HCT116 (cell line): ENCODE results near the gene KCNK2. TPM values are rescaled to one million over a fixed set of nuclear protein-coding genes. Genes with fewer than 3 reads are reported as not detected.
"Not testable (repeated sequence)": the region's sequence is repeated elsewhere in the genome, so short reads cannot be mapped to it uniquely, and the experiment has no call there.

ENCODE experiments used
- ATAC-seq: fragments of 200-7000 bp; cut with Tn5 transposase; 2 replicates; pipeline ENCODE4 v1.9.1; 2020; ENCODE audit warnings: mild to moderate bottlenecking, moderate library complexity
- BruUV-seq: library from RNA; stranded (reverse); fragments of 400-500 nt; replicated peaks from 2 replicates; lab custom pipeline; 2021; lab: Mats Ljungman, UMichigan
- CTCF ChIA-PET: fragments of 300-600 bp; sonication (Branson Sonifier 250); formaldehyde crosslinking; loops from one replicate; lab custom pipeline; 2021; ENCODE audit warnings: antibody characterized with exemption; lab: Charles Lee
- POLR2A ChIA-PET: fragments of 300-600, 350-600 bp; sonication (Branson Sonifier 250); formaldehyde crosslinking; loops from one replicate; lab custom pipeline; 2021; ENCODE audit warnings: antibody characterized with exemption; lab: Charles Lee
- RAD21 ChIA-PET, 2 experiments: fragments of 300-600 bp; sonication (Branson Sonifier 250); formaldehyde crosslinking; loops; one replicate each; lab custom pipeline; 2023; ENCODE audit warnings: low total read pairs in 2 of 2; ENCODE audit not compliant: uncharacterized antibody in 2 of 2, unreplicated experiment in 2 of 2, low non-redundant PET in 1 of 2; lab: Charles Lee
- DNase-seq: peaks from one replicate; pipeline ENCODE4 v3.0.0-alpha.2; 2010; ENCODE audit warnings: low read depth, low spot score
- H2AFZ ChIP-seq: fragments of 200-600 bp; shearing (Covaris generic), sonication (generic); 2 replicates; pipeline ENCODE4 v1.6.1; 2017; ENCODE audit warnings: low read depth, mixed run types, mixed read lengths, antibody characterized with exemption, low read length; ENCODE audit not compliant: poor library complexity, severe bottlenecking
- H3K27ac ChIP-seq: 2 replicates; pipeline ENCODE4 v1.5.1; 2012; ENCODE audit warnings: low read depth, low read length
- H3K27me3 ChIP-seq: fragments of 200-600 bp; sonication (generic); 2 replicates; pipeline ENCODE4 v1.6.1; 2016; ENCODE audit warnings: mixed run types, low read length, mixed read lengths; ENCODE audit not compliant: insufficient read depth
- H3K36me3 ChIP-seq, 2 experiments: fragments of 200-500 bp in 1 of 2; fragments of 200-600 bp in 1 of 2; sonication (Bioruptor generic) in 1 of 2; sonication (generic) in 1 of 2; 2 replicates each; pipeline versions ENCODE4 v1.5.1 to v1.6.1; 2014 to 2016; ENCODE audit warnings: low read length in 2 of 2, inconsistent platforms in 1 of 2, mixed read lengths in 1 of 2, mixed run types in 1 of 2; ENCODE audit not compliant: insufficient read depth in 2 of 2, control insufficient read depth in 1 of 2
- H3K4me1 ChIP-seq, 2 experiments: fragments of 200-600 bp in 1 of 2; sonication (generic) in 1 of 2; 2 replicates each; pipeline versions ENCODE4 v1.5.1 to v1.6.1; 2012 to 2017; ENCODE audit warnings: low read length in 2 of 2, inconsistent platforms in 1 of 2, mild to moderate bottlenecking in 1 of 2, mixed read lengths in 1 of 2, mixed run types in 1 of 2, moderate library complexity in 1 of 2; ENCODE audit not compliant: insufficient read depth in 2 of 2, control insufficient read depth in 1 of 2
- H3K4me2 ChIP-seq: fragments of 200-600 bp; sonication (generic); 2 replicates; pipeline ENCODE4 v1.6.1; 2017; ENCODE audit warnings: mixed run types, low read length, mixed read lengths
- H3K4me3 ChIP-seq, 2 experiments: fragments of 200-600 bp in 1 of 2; sonication (generic) in 1 of 2; replicated peaks in 1 of 2; 2 replicates each; pipeline ENCODE4 v1.5.1; 2011 to 2016; ENCODE audit warnings: low read length in 2 of 2, control low read depth in 1 of 2, low read depth in 1 of 2, mild to moderate bottlenecking in 1 of 2, mixed read lengths in 1 of 2, mixed run types in 1 of 2
- H3K79me2 ChIP-seq: fragments of 200-600 bp; sonication (generic); 2 replicates; pipeline ENCODE4 v1.6.1; 2017; ENCODE audit warnings: mild to moderate bottlenecking, mixed run types, low read length, moderate library complexity, mixed read lengths; ENCODE audit not compliant: insufficient read depth
- H3K9ac ChIP-seq: fragments of 200-600 bp; sonication (generic); 2 replicates; pipeline ENCODE4 v1.6.1; 2016; ENCODE audit warnings: low read length, mixed read lengths
- H3K9me2 ChIP-seq: fragments of 200-600 bp; sonication (generic), shearing (Covaris generic); 2 replicates; pipeline ENCODE4 v1.6.1; 2017; ENCODE audit warnings: mixed run types, mild to moderate bottlenecking, moderate library complexity; ENCODE audit not compliant: insufficient read depth
- H3K9me3 ChIP-seq, 2 experiments: fragments of 200-500 bp in 1 of 2; fragments of 200-600 bp in 1 of 2; sonication (Bioruptor generic) in 1 of 2; sonication (generic) in 1 of 2; 2 replicates each; pipeline ENCODE4 v1.6.1; 2014 to 2017; ENCODE audit warnings: low read length in 2 of 2, mixed read lengths in 2 of 2, inconsistent platforms in 1 of 2, low read depth in 1 of 2, mild to moderate bottlenecking in 1 of 2, mixed run types in 1 of 2, moderate library complexity in 1 of 2; ENCODE audit not compliant: control insufficient read depth in 1 of 2, insufficient read depth in 1 of 2
- H4K20me1 ChIP-seq: fragments of 200-600 bp; sonication (generic), shearing (Covaris generic); 2 replicates; pipeline ENCODE4 v1.6.1; 2017; ENCODE audit warnings: mixed run types, mild to moderate bottlenecking, moderate library complexity; ENCODE audit not compliant: insufficient read depth
- CBX3 ChIP-seq: IDR thresholded peaks from 2 replicates; pipeline ENCODE4 v1.6.1; 2012; ENCODE audit warnings: low read depth
- CEBPB ChIP-seq: IDR thresholded peaks from 2 replicates; pipeline ENCODE4 v1.6.1; 2012; ENCODE audit warnings: low read depth
- EGR1 ChIP-seq: IDR thresholded peaks from 2 replicates; pipeline ENCODE4 v1.6.1; 2012; ENCODE audit warnings: low read depth
- ELF1 ChIP-seq: IDR thresholded peaks from 2 replicates; pipeline ENCODE4 v1.6.1; 2012; ENCODE audit warnings: low read depth, borderline replicate concordance
- EZH2 ChIP-seq: fragments of 200-600 bp; sonication (generic); IDR thresholded peaks from 2 replicates; pipeline ENCODE4 v1.6.1; 2017; ENCODE audit warnings: antibody characterized with exemption, mixed run types
- EZH2phosphoT487 ChIP-seq: fragments of 200-600 bp; IDR thresholded peaks from 2 replicates; pipeline ENCODE4 v1.6.1; 2018; ENCODE audit warnings: antibody characterized with exemption, borderline replicate concordance
- JUND ChIP-seq: IDR thresholded peaks from 2 replicates; pipeline ENCODE4 v1.6.1; 2012
- SIN3A ChIP-seq: IDR thresholded peaks from 2 replicates; pipeline ENCODE4 v1.6.1; 2012; ENCODE audit warnings: low read depth
- SRF ChIP-seq: IDR thresholded peaks from 2 replicates; pipeline ENCODE4 v1.6.1; 2012; ENCODE audit warnings: low read depth
- TCF7L2 ChIP-seq: IDR thresholded peaks from 2 replicates; pipeline ENCODE4 v1.7.0; 2011; ENCODE audit warnings: borderline replicate concordance, inconsistent platforms; ENCODE audit not compliant: insufficient read depth, insufficient read length; ENCODE audit errors: extremely low read depth
- ZBTB33 ChIP-seq: IDR thresholded peaks from 2 replicates; pipeline ENCODE4 v1.6.1; 2011; ENCODE audit warnings: mild to moderate bottlenecking, low read length, moderate library complexity; ENCODE audit not compliant: insufficient replicate concordance; ENCODE audit errors: extremely low read depth
- intact Hi-C: fragments of 100-400 bp; cut with micrococcal nuclease; formaldehyde crosslinking; loops from 2 replicates; pipeline ENCODE4 v1.10.0; 2022
- total RNA-seq: library from RNA; stranded (reverse); gene quantifications from one replicate; pipeline ENCODE4 v1.2.1, GENCODE V29; 2021; ENCODE audit not compliant: unreplicated experiment
- TF ChIP-seq, protein P1 (sequence below), 3 experiments: fragments of 200-600 bp in 1 of 3; sonication (generic) in 1 of 3; IDR thresholded peaks in 2 of 3; conservative IDR thresholded peaks in 1 of 3; 2 replicates each; pipeline ENCODE4 v1.5.1; 2012 to 2017; ENCODE audit warnings: low read depth in 2 of 3, low read length in 2 of 3, antibody characterized with exemption in 1 of 3, borderline replicate concordance in 1 of 3, control low read depth in 1 of 3, mild to moderate bottlenecking in 1 of 3, mixed read lengths in 1 of 3, mixed run types in 1 of 3, moderate library complexity in 1 of 3; ENCODE audit not compliant: insufficient read depth in 1 of 3

The KCNK2 gene
- total RNA-seq, 1 experiment from 2014 or later = 0.27 TPM

DNA sequence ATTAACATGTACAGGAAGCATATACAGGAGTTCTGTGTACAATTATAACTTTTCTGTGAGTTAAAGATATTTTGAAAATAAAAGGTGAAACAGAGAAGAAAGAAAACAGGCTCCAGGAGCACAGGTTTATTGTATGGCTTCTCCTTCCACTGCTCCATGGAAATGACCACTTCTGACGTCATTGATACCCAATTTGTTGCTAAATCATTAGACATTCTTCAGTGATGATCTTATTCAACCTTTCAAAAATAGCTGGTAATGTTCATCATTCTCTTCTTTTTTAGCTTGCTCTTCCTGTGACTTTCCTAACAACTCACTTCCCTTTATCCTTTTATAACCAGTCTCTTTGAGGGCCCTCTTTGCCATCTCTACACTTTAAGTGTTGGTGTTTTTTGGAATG lies 77.8 kb downstream of the KCNK2 start:
- no peaks in the 10 kb centered on the region for H3K79me2 ChIP-seq
- DNase-seq = no peak
- no peak overlapping the region for H3K9ac ChIP-seq
- no peak overlapping the region for H3K27ac ChIP-seq
- H3K9me2 ChIP-seq = no peaks in the 10 kb centered on the region
- H3K4me2 ChIP-seq = no peak overlapping the region
- ChIA-PET CTCF (no interaction called here), RAD21 (no interaction called here), POLR2A (no interaction called here)
- no TSS peak for BruUV-seq
- no peaks in the 10 kb centered on the region for H4K20me1 ChIP-seq
- no peak for TF ChIP-seq ZBTB33
- TF ChIP-seq EZH2phosphoT487 = no peak
- no peak for TF ChIP-seq JUND
- no peak for TF ChIP-seq ELF1
- TF ChIP-seq TCF7L2 = no peak
- TF ChIP-seq EZH2 = no peak
- no peak for TF ChIP-seq SIN3A
- TF ChIP-seq CBX3 = no peak
- TF ChIP-seq CEBPB = no peak
- TF ChIP-seq SRF = no peak
- TF ChIP-seq, protein P1, sequence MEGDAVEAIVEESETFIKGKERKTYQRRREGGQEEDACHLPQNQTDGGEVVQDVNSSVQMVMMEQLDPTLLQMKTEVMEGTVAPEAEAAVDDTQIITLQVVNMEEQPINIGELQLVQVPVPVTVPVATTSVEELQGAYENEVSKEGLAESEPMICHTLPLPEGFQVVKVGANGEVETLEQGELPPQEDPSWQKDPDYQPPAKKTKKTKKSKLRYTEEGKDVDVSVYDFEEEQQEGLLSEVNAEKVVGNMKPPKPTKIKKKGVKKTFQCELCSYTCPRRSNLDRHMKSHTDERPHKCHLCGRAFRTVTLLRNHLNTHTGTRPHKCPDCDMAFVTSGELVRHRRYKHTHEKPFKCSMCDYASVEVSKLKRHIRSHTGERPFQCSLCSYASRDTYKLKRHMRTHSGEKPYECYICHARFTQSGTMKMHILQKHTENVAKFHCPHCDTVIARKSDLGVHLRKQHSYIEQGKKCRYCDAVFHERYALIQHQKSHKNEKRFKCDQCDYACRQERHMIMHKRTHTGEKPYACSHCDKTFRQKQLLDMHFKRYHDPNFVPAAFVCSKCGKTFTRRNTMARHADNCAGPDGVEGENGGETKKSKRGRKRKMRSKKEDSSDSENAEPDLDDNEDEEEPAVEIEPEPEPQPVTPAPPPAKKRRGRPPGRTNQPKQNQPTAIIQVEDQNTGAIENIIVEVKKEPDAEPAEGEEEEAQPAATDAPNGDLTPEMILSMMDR (IDR thresholded peaks at IDR 0.05 in 2 of 3, conservative IDR thresholded peaks at IDR 0.05 in 1 of 3; ENCODE audit: borderline replicate concordance in 1 of 3, insufficient read depth in 1 of 3, low read depth in 2 of 3, low read length in 2 of 3) = no peak
- TF ChIP-seq EGR1 = no peak
- no peaks in the 10 kb centered on the region for H3K4me1 ChIP-seq
- intact Hi-C loops = no loop called here
- no peaks in the 10 kb centered on the region for H3K36me3 ChIP-seq
- H3K9me3 ChIP-seq = no peaks in the 10 kb centered on the region
- no peak for ATAC-seq
- H2AFZ ChIP-seq = no peak overlapping the region
- H3K27me3 ChIP-seq = no peaks in the 10 kb centered on the region
- H3K4me3 ChIP-seq = no peak overlapping the region

DNA sequence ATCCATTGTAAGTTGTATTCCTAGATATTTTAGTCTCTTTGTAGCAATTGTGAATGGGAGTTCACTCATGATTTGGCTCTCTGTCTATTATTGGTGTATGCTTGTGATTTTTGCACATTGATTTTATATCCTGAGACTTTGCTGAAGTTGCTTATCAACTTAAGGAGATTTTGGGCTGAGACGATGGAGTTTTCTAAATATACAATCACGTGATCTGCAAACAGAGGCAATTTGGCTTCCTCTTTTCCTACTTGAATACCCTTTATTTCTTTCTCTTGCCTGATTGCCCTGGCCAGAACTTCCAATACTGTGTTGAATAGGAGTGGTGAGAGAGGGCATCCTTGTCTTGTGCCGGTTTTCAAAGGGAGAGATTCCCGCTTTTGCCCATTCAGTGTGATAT lies 80.6 kb downstream of the KCNK2 start:
- RAD21 ChIA-PET, H3K4me2 ChIP-seq, POLR2A ChIA-PET, CTCF ChIA-PET, ATAC-seq, H3K9me3 ChIP-seq, BruUV-seq, intact Hi-C loops, H3K27me3 ChIP-seq, H3K4me3 ChIP-seq, H2AFZ ChIP-seq, H3K36me3 ChIP-seq, H3K79me2 ChIP-seq, DNase-seq, H4K20me1 ChIP-seq, H3K4me1 ChIP-seq, H3K9ac ChIP-seq, H3K9me2 ChIP-seq, H3K27ac ChIP-seq: not testable (repeated sequence)
